HK-2 (cell line): ENCODE data around the gene PPBP.

ENCODE experiments used
- DNase-seq: peaks from one replicate; pipeline ENCODE4 v3.0.0-alpha.2; 2018; ENCODE audit not compliant: unreplicated experiment

The PPBP gene

DNA sequence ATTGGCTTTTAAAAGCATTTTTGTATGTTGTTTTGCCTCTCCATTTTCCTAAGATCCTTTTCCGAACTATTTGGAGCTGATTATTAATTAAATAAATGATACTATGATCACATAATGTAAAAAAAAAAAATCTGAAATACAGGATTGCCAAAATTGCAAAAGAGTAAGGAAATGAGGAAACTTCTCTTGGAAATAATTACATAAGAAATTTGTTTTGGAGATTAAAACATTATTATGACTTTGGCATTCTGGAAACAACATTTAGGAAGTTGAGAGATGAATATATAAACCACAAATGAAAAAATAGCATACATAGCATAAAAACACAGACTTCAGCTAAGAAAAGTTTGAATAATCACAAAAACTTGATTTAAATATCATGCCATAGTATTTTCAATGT is 39.7 kb downstream of the PPBP start:
- DNase-seq = no peak

DNA sequence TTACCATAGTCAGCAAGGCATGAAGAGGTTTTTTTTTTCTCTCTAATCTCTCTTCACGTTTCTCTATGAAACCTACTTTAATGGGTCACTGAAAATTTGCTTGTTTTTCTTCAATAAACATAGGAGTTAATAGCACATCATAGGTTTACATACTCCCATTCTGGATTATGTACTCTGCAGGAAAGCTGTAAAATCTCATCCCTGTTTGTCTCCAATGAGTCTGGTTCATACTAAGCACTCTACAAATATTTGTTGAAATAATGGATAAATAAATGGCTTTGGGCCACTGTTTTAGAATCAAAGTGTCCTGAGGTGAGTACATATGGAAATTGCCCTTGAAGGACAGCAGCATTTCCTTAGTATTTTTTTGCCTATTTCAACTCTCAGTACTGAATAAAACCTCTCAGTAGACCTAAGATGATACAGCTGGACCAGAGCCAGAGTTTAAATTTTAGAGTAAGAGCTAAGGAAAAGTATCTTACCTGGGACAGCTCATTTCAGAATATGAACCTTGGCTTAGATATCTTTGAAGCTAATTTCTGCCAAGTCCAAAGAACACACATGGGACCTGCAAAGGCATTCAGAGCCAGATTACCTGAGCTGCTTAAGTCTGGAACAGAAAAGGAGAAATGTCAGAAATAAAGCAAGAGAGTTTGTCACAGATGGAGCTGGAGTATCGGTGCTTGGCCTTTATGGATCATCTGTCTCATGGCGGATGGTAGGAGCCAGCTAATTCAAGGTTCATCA is 40.6 kb downstream of the PPBP start:
- no peak for DNase-seq

DNA sequence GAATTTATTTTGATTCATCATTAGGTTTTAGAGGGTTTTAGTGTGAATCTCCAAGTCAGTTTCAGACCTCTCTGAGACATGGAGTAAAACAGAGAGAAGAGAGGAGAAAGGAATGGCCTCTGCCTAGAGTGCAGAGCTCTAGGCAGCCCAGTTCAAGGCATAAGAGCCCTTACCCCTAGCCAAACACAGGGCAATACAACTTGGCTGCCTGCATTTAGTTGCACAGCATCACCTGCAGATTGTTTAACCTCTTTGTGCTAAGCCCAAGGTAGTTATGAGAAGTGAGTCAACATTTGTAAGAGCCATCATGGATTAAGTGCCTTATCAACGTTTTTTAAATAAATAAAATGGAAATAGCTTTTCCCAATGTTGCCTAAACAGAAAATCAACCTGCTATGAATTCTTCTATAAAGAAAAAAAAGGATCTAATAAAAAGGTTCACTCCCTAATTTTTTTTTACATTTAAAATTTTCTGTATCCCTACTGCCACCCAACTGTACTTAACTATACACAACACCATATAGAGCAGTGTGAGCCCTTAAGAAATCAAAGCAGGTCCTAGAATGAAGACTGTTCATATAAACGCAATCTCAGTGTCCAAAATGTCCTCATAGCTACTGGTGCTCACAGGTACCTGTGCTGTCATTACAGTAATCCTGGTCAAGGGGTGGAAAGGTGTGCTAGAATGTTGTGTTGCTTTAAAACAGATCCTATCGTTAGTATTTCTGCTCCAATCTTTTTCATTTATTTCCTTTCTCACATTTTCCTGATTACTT is 42.1 kb downstream of the PPBP start:
- DNase-seq = no peak

- no peak for DNase-seq
Measured at GRCh38 chr4:73945140-73945539, 42.9 kb downstream of the PPBP start.

DNA sequence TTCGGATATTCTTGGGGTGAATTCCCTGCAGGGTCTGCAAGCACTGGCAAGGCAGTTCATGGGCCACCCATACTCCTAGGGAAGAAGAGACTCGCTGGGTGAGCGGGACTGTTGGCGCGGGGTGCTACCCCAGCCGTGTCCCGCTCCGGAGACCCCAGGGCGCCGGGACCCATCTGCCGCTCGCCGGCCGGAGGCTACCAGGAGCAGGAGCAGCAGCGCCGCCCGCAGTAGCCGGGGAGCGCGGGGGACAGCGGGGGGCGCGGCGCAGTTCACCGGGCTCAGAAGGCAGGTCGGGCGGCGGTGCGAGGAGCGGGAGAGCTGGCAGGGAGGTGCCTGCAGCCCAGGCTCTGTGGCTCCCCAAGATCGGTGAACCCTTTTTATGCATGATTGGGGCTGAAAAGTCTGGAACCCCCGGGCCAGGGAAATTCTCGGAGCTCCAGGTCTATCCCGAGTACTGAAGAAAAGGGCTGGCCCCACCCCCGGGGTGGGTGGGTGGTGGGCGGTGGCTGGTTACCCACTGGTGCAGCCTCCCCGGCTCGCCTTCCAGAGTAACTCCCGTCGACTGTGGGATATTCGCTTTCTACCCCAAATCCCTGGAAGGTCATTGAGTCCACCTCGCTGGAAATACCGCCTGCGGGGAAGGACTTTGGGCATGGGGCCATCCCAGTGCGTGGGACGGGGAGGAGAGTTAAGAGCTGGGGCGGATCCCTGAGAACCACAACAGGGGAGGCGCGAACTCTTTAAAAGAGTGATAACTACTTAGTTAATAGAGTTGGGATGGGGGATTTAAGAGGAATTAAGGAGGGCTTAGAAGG is 43.7 kb downstream of the PPBP start:
- no peak for DNase-seq

GRCh38 chr4:73943555-73943954 is 44.4 kb downstream of the PPBP start:
- DNase-seq = no peak

- DNase-seq = no peak
Measured at GRCh38 chr4:73936969-73937368, 51.0 kb downstream of the PPBP start.
